Endodermal cell (in vitro differentiated cells): Measurements from ENCODE around the gene HPS6. TPM values are rescaled to one million over a fixed set of nuclear protein-coding genes. Genes with fewer than 3 reads are reported as not detected.
A peak's percentile ranks its signal among the peaks of the same experiment; 100 is the strongest.

Experiments used
- DNase-seq: peaks from one replicate; pipeline ENCODE4 v3.0.0-alpha.2; 2017
- H3K27ac ChIP-seq: 2 replicates; pipeline ENCODE4 v1.5.1; 2013; ENCODE audit warnings: mild to moderate bottlenecking, low read depth, low read length, moderate library complexity
- H3K27me3 ChIP-seq: 2 replicates; pipeline ENCODE4 v1.6.1; 2013; ENCODE audit warnings: mild to moderate bottlenecking, low read length, moderate library complexity; ENCODE audit not compliant: insufficient read depth, control insufficient read depth, poor library complexity, severe bottlenecking
- H3K36me3 ChIP-seq: 2 replicates; pipeline ENCODE4 v1.7.0; 2013; ENCODE audit warnings: mild to moderate bottlenecking, low read length, moderate library complexity; ENCODE audit not compliant: control insufficient read depth, insufficient read depth
- H3K4me1 ChIP-seq: one replicate; pipeline ENCODE4 v1.7.0; 2013; ENCODE audit warnings: low read length; ENCODE audit not compliant: control insufficient read depth, insufficient read depth
- H3K4me3 ChIP-seq: 2 replicates; pipeline ENCODE4 v1.5.1; 2013; ENCODE audit warnings: mild to moderate bottlenecking, low read length, moderate library complexity
- H3K9ac ChIP-seq: 2 replicates; pipeline ENCODE4 v1.6.1; 2013; ENCODE audit warnings: mild to moderate bottlenecking, low read length, moderate library complexity; ENCODE audit not compliant: poor library complexity, severe bottlenecking; ENCODE audit errors: extremely low read depth
- H3K9me3 ChIP-seq: 2 replicates; pipeline ENCODE4 v1.6.1; 2013; ENCODE audit warnings: mild to moderate bottlenecking, low read length, moderate library complexity; ENCODE audit not compliant: control insufficient read depth
- H3K27ac Mint-ChIP-seq: 2 replicates; pipeline ENCODE4 v1.8.0; 2020; ENCODE audit warnings: mixed read lengths
- H3K27me3 Mint-ChIP-seq: 2 replicates; pipeline ENCODE4 v1.8.0; 2021; ENCODE audit warnings: mild to moderate bottlenecking, mixed read lengths; ENCODE audit not compliant: insufficient read depth
- H3K36me3 Mint-ChIP-seq: 2 replicates; pipeline ENCODE4 v1.8.0; 2020; ENCODE audit warnings: low read depth, mixed read lengths
- H3K4me1 Mint-ChIP-seq: 2 replicates; pipeline ENCODE4 v1.8.0; 2020; ENCODE audit warnings: mixed read lengths
- H3K4me3 Mint-ChIP-seq: 2 replicates; pipeline ENCODE4 v1.8.0; 2020; ENCODE audit warnings: mild to moderate bottlenecking, moderate library complexity, mixed read lengths
- H3K9me3 Mint-ChIP-seq: 2 replicates; pipeline ENCODE4 v1.8.0; 2020; ENCODE audit warnings: mild to moderate bottlenecking, mixed read lengths
- CTCF ChIP-seq: fragments of 200-600 bp; sonication (generic); conservative IDR thresholded peaks from 2 replicates; pipeline ENCODE4 v1.5.0; 2021; ENCODE audit warnings: antibody characterized with exemption, mild to moderate bottlenecking
- WGBS, 2 experiments: methylation state at CpG; one replicate each; pipeline versions ENCODE4 v1.1.5 to v1.1.7; 2013; ENCODE audit warnings: missing lambda C conversion rate in 2 of 2, mixed read lengths in 1 of 2; ENCODE audit not compliant: insufficient coverage in 1 of 2, insufficient read length in 1 of 2; 5-methylcytosine and 5-hydroxymethylcytosine counted together
- total RNA-seq, 2 donors: library from RNA; stranded (reverse); fragmentation: NEBNext Ultra II Directional in 1 of 2; extraction: Animal tissue kit (Norgen Biotek cat#: 25700) in 1 of 2; gene quantifications; 2 replicates in 1 of 2; 3 replicates in 1 of 2; pipeline ENCODE4 v1.2.1, GENCODE V29; 2021

Gene HPS6
- total RNA-seq, 2 donors from 2014 or later, result 19.6 to 20.8 TPM

- Histone ChIP-seq H3K4me3 (no peak overlapping the region), H3K27me3 (no peaks in the 10 kb centered on the region), H3K9ac (no peak overlapping the region), H3K9me3 (no peaks in the 10 kb centered on the region), H3K27ac (no peak overlapping the region), H3K4me1 (no peaks in the 10 kb centered on the region), H3K36me3 (peaks cover 37% of the 10 kb centered on the region)
- 96 to 100% methylated on average over 1 of the region's 1 CpG for WGBS, 2 experiments
- Mint-ChIP-seq H3K4me1 (no peaks in the 10 kb centered on the region), H3K27ac (no peak overlapping the region), H3K4me3 (no peak overlapping the region), H3K36me3 (peaks cover 34% of the 10 kb centered on the region), H3K9me3 (no peaks in the 10 kb centered on the region), H3K27me3 (no peaks in the 10 kb centered on the region)
- DNase-seq, result no peak
- TF ChIP-seq CTCF, result no peak
Measured at GRCh38 chr10:102102421-102102820, 37.3 kb downstream of the HPS6 start.

GRCh38 chr10:102106998-102107397, 41.8 kb downstream of the HPS6 start:
- Mint-ChIP-seq H3K27me3 (no peaks in the 10 kb centered on the region), H3K4me3 (no peak overlapping the region), H3K4me1 (peaks cover under 1% of the 10 kb centered on the region), H3K9me3 (no peaks in the 10 kb centered on the region), H3K36me3 (peaks cover 55% of the 10 kb centered on the region), H3K27ac (no peak overlapping the region)
- Histone ChIP-seq H3K27me3 (no peaks in the 10 kb centered on the region), H3K36me3 (peaks cover 71% of the 10 kb centered on the region), H3K9ac (no peak overlapping the region), H3K4me3 (no peak overlapping the region), H3K27ac (no peak overlapping the region), H3K4me1 (no peaks in the 10 kb centered on the region), H3K9me3 (no peaks in the 10 kb centered on the region)
- DNase-seq, result no peak
- WGBS, 2 experiments, result 100% methylated on average over 2 of the region's 2 CpGs; no CpG with 5 or more reads in 1 of the 2 experiments
- no peak for TF ChIP-seq CTCF

- H3K9ac ChIP-seq, result no peak overlapping the region
- no peaks in the 10 kb centered on the region for H3K27me3 ChIP-seq
- no peak for TF ChIP-seq CTCF
- no peak for DNase-seq
- no peak overlapping the region for H3K4me3 ChIP-seq
- H3K9me3 ChIP-seq, result no peaks in the 10 kb centered on the region
- no peak overlapping the region for H3K4me3 Mint-ChIP-seq
- WGBS, 2 experiments, result 94 to 99% methylated on average over 18 to 24 of the region's 24 CpGs
- H3K4me1 Mint-ChIP-seq, result peaks cover 12% of the 10 kb centered on the region
- H3K27ac Mint-ChIP-seq, result peak overlapping the region; percentile 28
- H3K36me3 Mint-ChIP-seq, result peaks cover 45% of the 10 kb centered on the region
- peaks cover 62% of the 10 kb centered on the region for H3K36me3 ChIP-seq
- no peaks in the 10 kb centered on the region for H3K9me3 Mint-ChIP-seq
- H3K27ac ChIP-seq, result no peak overlapping the region
- no peaks in the 10 kb centered on the region for H3K27me3 Mint-ChIP-seq
- peaks cover 3% of the 10 kb centered on the region for H3K4me1 ChIP-seq
Measured at GRCh38 chr10:102109166-102110116, 44.3 kb downstream of the HPS6 start.
